Spleen (tissue), 11 donors: ENCODE measurements around the gene WSCD1. TPM values are rescaled to one million over a fixed set of nuclear protein-coding genes. Genes with fewer than 3 reads are reported as not detected.

Source experiments
- DNase-seq: peaks from one replicate; pipeline ENCODE4 v3.0.0-alpha.2; 2020
- H3K27ac ChIP-seq, 8 donors: fragments of 200-600 bp; sonication (generic) in 7 of 8; 1 replicate in 4 of 8; 2 replicates in 4 of 8; pipeline versions ENCODE4 v1.5.0 to v1.8.0; 2016 to 2021; ENCODE audit warnings: inconsistent platforms in 4 of 8, mild to moderate bottlenecking in 4 of 8, moderate library complexity in 1 of 8
- H3K27me3 ChIP-seq, 7 donors: fragments of 200-600 bp; sonication (generic) in 6 of 7; replicated peaks in 1 of 7; 1 replicate in 4 of 7; 2 replicates in 3 of 7; pipeline versions ENCODE4 v1.5.0 to v1.8.0; 2016 to 2021; ENCODE audit warnings: inconsistent platforms in 3 of 7, mild to moderate bottlenecking in 1 of 7
- H3K36me3 ChIP-seq, 6 donors: fragments of 200-600 bp; sonication (generic) in 5 of 6; 1 replicate in 4 of 6; 2 replicates in 2 of 6; pipeline versions ENCODE4 v1.5.0 to v1.8.0; 2016 to 2021; ENCODE audit warnings: inconsistent platforms in 2 of 6
- H3K4me1 ChIP-seq, 6 donors: fragments of 200-600 bp; sonication (generic) in 5 of 6; 1 replicate in 3 of 6; 2 replicates in 3 of 6; pipeline versions ENCODE4 v1.5.0 to v1.8.0; 2016 to 2021; ENCODE audit warnings: inconsistent platforms in 3 of 6
- H3K4me3 ChIP-seq, 8 donors: fragments of 200-600 bp; sonication (generic) in 7 of 8; 1 replicate in 4 of 8; 2 replicates in 4 of 8; pipeline versions ENCODE4 v1.5.0 to v1.8.0; 2016 to 2021; ENCODE audit warnings: inconsistent platforms in 4 of 8, mild to moderate bottlenecking in 4 of 8, moderate library complexity in 2 of 8
- H3K9me3 ChIP-seq, 8 donors: fragments of 200-600 bp; sonication (generic) in 7 of 8; 1 replicate in 4 of 8; 2 replicates in 4 of 8; pipeline versions ENCODE4 v1.5.0 to v1.8.0; 2016 to 2021; ENCODE audit warnings: inconsistent platforms in 4 of 8
- CTCF ChIP-seq, 11 experiments: fragments of 200-600 bp in 7 of 11; fragments of 450-650 bp in 4 of 11; sonication (generic) in 4 of 11; IDR thresholded peaks in 8 of 11; conservative IDR thresholded peaks in 3 of 11; 1 replicate in 7 of 11; 2 replicates in 4 of 11; pipeline versions ENCODE4 v1.4.0 to v1.8.0; 2016 to 2021; ENCODE audit warnings: antibody characterized with exemption in 11 of 11, inconsistent platforms in 4 of 11, mild to moderate bottlenecking in 1 of 11
- POLR2A ChIP-seq, 3 donors: fragments of 450-650 bp; IDR thresholded peaks; one replicate each; pipeline ENCODE4 v1.5.1; 2017; ENCODE audit warnings: antibody characterized with exemption in 3 of 3, mild to moderate bottlenecking in 1 of 3
- POLR2AphosphoS5 ChIP-seq, 3 donors: sonication (generic); formaldehyde crosslinking; IDR thresholded peaks; one replicate each; pipeline ENCODE4 v1.5.1; 2017; ENCODE audit warnings: antibody characterized with exemption in 3 of 3
- WGBS, 5 donors: extraction: QIAGEN DNeasy Blood & Tissue Kit in 3 of 5; methylation state at CpG; one replicate each; pipeline versions ENCODE4 v1.1.5 to v1.1.7; 2013 to 2018; 5-methylcytosine and 5-hydroxymethylcytosine counted together
- intact Hi-C: fragments of 100-400 bp; cut with DNase I; formaldehyde crosslinking; loops from one replicate; pipeline ENCODE4 v1.15.0; 2023; ENCODE audit warnings: low total_unique reads
- polyA plus RNA-seq, 3 donors: library from polyadenylated mRNA; stranded (reverse); fragments of 200-250 nt; gene quantifications; one replicate each; pipeline ENCODE4 v1.2.1, GENCODE V29; 2013
- total RNA-seq, 7 donors: library from RNA; depleted of rRNA in 3 of 7; stranded (reverse); fragments of >200 nt in 3 of 7; fragmentation: NEBNext Ultra II Directional in 4 of 7; extraction: Animal tissue kit (Norgen Biotek cat#: 25700) in 4 of 7; gene quantifications; one replicate each; pipeline versions ENCODE4 v1.1.0 to v1.2.1, GENCODE V29; 2016 to 2021
- donor health status: healthy with polysubstance abuse.
- donor health status: DM: no; HTN: no; CAD: no; lungs with moderate emphysema.
- donor health status: DM: no; HTN: no; CAD: no.
- donor health status: Bipolar disorder and iron deficiency.
- donor health status: healthy.
- donor health status: DM: no; HTN: no; CAD: no.
- donor health status: DM: yes; HTN: yes; CAD: no.

WSCD1 gene
- total and polyA plus RNA-seq, 10 donors: 2.4 to 84.1 (median 44.3) TPM

- no peak for TF ChIP-seq POLR2AphosphoS5 (IDR thresholded peaks at IDR 0.05)
- no peak for TF ChIP-seq POLR2A (IDR thresholded peaks at IDR 0.05)
- no peak for TF ChIP-seq CTCF (IDR thresholded peaks at IDR 0.05 in 8 of 11, conservative IDR thresholded peaks at IDR 0.05 in 3 of 11)
- Histone ChIP-seq H3K4me1 (no peaks in the 10 kb centered on the region), H3K27me3 (peaks cover 0 to 38% (median 0%) of the 10 kb centered on the region in 7 donors), H3K4me3 (no peak overlapping the region), H3K9me3 (no peaks in the 10 kb centered on the region), H3K27ac (no peak overlapping the region), H3K36me3 (no peaks in the 10 kb centered on the region)
- intact Hi-C loops: no loop called here
- DNase-seq: peak; percentile 47
- WGBS, 5 donors: 73 to 83% (median 83%) methylated on average over 7 of the region's 7 CpGs
Observed at GRCh38 chr17:6035801-6036394, 34.3 kb upstream of the WSCD1 start.

GRCh38 chr17:6040504-6040903 lies 29.7 kb upstream of the WSCD1 start:
- H3K27ac ChIP-seq: no peak overlapping the region
- DNase-seq: peak; percentile 37
- TF ChIP-seq POLR2AphosphoS5 (IDR thresholded peaks at IDR 0.05) (no peak), CTCF (IDR thresholded peaks at IDR 0.05 in 8 of 11, conservative IDR thresholded peaks at IDR 0.05 in 3 of 11) (no peak), POLR2A (IDR thresholded peaks at IDR 0.05) (no peak)
- H3K9me3 ChIP-seq: no peaks in the 10 kb centered on the region
- H3K4me3 ChIP-seq: no peak overlapping the region
- no peaks in the 10 kb centered on the region for H3K4me1 ChIP-seq
- intact Hi-C loops: no loop called here
- peaks cover 0 to 29% (median 0%) of the 10 kb centered on the region in 7 donors for H3K27me3 ChIP-seq
- H3K36me3 ChIP-seq: no peaks in the 10 kb centered on the region
- WGBS, 5 donors: 67 to 78% (median 69%) methylated on average over 13 of the region's 13 CpGs

- Histone ChIP-seq H3K9me3 (no peaks in the 10 kb centered on the region), H3K27ac (no peak overlapping the region), H3K4me1 (no peaks in the 10 kb centered on the region), H3K27me3 (peaks cover 0 to 25% (median 0%) of the 10 kb centered on the region in 7 donors), H3K4me3 (no peak overlapping the region), H3K36me3 (no peaks in the 10 kb centered on the region)
- WGBS, 5 donors: 63 to 88% (median 76%) methylated on average over 6 to 13 of the region's 13 CpGs
- peak; percentile 35 for DNase-seq
- intact Hi-C loops: no loop called here
- TF ChIP-seq POLR2AphosphoS5 (IDR thresholded peaks at IDR 0.05): no peak
- TF ChIP-seq CTCF (IDR thresholded peaks at IDR 0.05 in 8 of 11, conservative IDR thresholded peaks at IDR 0.05 in 3 of 11): no peak
- no peak for TF ChIP-seq POLR2A (IDR thresholded peaks at IDR 0.05)
Observed at GRCh38 chr17:6041246-6041645, 28.9 kb upstream of the WSCD1 start.

- DNase-seq: peak; percentile 21
- no peaks in the 10 kb centered on the region for H3K4me1 ChIP-seq
- no peaks in the 10 kb centered on the region for H3K36me3 ChIP-seq
- intact Hi-C loops: no loop called here
- 69 to 91% (median 88%) methylated on average over 2 of the region's 2 CpGs for WGBS, 5 donors
- H3K9me3 ChIP-seq: no peaks in the 10 kb centered on the region
- peaks cover 0 to 20% (median 0%) of the 10 kb centered on the region in 7 donors for H3K27me3 ChIP-seq
- no peak overlapping the region for H3K4me3 ChIP-seq
- TF ChIP-seq CTCF (IDR thresholded peaks at IDR 0.05 in 8 of 11, conservative IDR thresholded peaks at IDR 0.05 in 3 of 11) (no peak), POLR2A (IDR thresholded peaks at IDR 0.05) (no peak), POLR2AphosphoS5 (IDR thresholded peaks at IDR 0.05) (no peak)
- no peak overlapping the region for H3K27ac ChIP-seq
Observed at GRCh38 chr17:6043405-6043804, 26.8 kb upstream of the WSCD1 start.
